ENCODE data around the gene ROR2.

The ROR2 gene

DNA sequence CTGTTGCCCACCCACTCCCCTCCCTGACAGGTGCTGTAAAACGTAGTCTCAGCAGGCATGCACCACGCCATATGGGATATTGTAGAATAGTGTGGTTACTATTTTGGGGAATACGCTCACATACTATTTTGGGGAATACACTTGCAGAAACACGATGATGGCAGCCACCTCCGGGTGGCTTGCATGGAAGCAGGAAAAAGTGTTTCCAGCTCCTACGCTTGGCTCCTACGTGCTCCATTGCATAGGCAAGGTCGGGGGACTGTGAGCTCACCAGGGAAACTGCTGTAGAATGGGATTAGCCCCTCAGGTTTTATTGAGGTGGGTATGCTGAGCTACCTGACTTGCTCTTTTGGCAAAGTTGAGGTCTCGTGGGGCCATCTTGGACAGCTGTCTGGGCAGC lies 366.1 kb downstream of the ROR2 start:
- TF ChIP-seq, protein P1, sequence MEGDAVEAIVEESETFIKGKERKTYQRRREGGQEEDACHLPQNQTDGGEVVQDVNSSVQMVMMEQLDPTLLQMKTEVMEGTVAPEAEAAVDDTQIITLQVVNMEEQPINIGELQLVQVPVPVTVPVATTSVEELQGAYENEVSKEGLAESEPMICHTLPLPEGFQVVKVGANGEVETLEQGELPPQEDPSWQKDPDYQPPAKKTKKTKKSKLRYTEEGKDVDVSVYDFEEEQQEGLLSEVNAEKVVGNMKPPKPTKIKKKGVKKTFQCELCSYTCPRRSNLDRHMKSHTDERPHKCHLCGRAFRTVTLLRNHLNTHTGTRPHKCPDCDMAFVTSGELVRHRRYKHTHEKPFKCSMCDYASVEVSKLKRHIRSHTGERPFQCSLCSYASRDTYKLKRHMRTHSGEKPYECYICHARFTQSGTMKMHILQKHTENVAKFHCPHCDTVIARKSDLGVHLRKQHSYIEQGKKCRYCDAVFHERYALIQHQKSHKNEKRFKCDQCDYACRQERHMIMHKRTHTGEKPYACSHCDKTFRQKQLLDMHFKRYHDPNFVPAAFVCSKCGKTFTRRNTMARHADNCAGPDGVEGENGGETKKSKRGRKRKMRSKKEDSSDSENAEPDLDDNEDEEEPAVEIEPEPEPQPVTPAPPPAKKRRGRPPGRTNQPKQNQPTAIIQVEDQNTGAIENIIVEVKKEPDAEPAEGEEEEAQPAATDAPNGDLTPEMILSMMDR (IDR thresholded peaks at IDR 0.05; ENCODE audit: borderline replicate concordance, insufficient read depth, low read depth, low read length), result no peak
- no peak overlapping the region for H3K4me3 ChIP-seq (ENCODE audit: low read depth, low read length)

DNA sequence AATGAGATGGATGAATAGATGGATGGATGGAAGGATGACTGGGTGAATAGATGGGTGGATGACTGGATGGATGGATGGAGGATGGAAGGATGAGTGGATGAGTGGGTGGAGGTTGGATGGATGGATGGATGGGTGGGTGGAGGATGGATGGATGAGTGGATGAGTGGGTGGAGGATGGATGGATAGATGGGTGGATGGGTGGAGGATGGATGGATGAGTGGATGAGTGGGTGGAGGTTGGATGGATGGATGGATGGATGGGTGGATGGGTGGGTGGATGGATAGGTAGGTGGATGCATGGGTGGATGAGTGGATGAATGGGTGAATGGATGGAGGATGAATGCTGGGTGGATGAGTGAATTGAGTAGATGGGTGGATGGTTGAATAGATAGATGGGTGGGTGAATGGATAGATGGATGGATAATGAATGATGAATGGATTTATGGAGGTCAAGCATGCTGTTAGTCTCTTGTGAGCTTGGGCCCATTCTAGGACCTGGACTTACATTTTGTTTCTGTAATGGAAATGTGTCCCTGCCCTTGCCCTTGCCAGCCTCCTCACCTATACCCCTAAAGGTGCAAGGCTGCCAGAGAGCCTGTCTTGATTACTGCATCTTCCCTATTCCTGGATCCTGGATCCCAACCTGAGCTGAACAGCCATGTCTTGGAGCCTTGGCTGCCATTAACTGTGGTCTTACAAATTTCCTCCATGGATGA lies 366.7 kb downstream of the ROR2 start:
- H3K4me3 ChIP-seq (ENCODE audit: low read depth, low read length), result no peak overlapping the region
- TF ChIP-seq, protein P1 (IDR thresholded peaks at IDR 0.05; ENCODE audit: borderline replicate concordance, insufficient read depth, low read depth, low read length), result no peak

DNA sequence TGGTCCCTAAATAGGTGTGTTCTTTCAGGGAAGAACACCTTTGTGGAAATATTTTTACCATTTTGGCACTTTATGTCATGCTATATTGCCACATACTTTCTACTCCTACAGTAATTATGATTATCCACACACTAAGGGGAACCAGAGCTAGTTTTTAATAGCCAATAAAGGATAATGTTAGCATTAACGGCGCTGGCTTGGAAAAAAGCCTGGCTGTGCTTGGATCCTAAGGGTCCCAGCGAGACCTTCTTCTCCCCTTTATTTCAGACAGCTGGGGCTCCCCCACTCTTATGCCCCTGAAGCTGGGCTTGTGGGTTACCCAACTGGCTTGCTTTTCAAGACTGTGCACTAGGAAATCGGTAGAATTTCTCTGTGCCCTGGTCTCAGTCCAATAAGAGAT lies 367.8 kb downstream of the ROR2 start:
- no peak overlapping the region for H3K4me3 ChIP-seq (ENCODE audit: low read depth, low read length)
- TF ChIP-seq, protein P1 (IDR thresholded peaks at IDR 0.05; ENCODE audit: borderline replicate concordance, insufficient read depth, low read depth, low read length), result no peak

DNA sequence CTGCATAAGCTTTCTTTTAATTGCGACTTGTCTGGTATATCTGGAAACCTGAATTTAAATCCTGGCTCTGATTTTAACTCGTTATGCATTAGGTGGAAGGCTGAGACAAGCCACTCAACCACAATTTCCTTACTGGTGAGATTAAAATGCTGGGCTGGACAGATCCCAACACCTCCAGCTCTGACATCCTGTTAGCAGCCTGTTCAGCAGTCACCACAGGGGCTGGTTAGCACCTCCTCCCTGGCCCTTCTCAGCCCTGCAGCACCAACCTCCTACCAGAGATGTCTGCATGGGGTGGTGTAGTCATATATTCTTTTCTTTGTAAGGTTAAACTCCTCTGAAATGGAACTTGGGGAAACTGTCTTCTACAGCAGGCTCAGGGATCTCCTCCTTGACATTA lies 369.9 kb downstream of the ROR2 start:
- no peak overlapping the region for H3K4me3 ChIP-seq (ENCODE audit: low read depth, low read length)
- TF ChIP-seq, protein P1 (IDR thresholded peaks at IDR 0.05; ENCODE audit: borderline replicate concordance, insufficient read depth, low read depth, low read length), result no peak

DNA sequence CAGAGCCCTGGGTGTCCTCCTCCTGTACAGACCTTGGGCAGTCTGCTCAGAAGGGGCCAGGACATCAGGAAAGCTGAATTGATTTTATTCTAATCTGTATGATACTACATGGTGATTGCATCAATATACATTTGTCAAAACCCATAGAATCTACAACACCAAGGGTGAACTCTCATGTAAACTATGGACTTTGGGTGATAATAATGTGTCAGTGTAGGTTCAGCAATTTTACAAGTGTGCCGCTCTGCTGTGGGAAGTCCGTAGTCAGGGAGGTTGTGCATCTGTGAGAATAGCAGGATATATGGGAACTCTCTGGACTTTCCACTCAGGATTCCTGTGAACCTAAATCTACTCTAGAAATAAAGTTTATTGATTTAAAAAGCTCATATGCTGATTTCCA lies 371.1 kb downstream of the ROR2 start:
- H3K4me3 ChIP-seq (ENCODE audit: low read depth, low read length), result no peak overlapping the region
- TF ChIP-seq, protein P1 (IDR thresholded peaks at IDR 0.05; ENCODE audit: borderline replicate concordance, insufficient read depth, low read depth, low read length), result no peak

DNA sequence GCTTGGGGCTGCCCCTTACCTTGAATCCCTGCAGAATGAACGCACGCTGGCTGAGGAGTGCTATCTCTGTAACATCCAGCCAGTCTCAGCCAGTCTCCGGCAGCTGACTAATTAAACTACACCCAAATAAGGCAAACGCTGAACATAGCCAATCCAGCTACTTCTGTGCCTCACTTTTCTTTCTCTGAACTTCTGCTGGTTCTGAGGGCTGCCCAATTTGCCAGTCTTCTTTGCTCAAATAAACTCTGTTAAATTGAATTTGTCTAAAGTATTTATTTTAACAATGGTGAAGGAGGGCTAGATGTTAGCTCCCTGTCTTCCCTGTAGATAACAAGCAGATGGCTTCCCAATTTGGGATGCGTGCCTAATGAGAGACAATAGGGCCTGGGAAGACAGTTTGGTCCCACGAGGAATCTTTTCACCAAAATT lies 372.4 kb downstream of the ROR2 start:
- TF ChIP-seq, protein P1 (IDR thresholded peaks at IDR 0.05; ENCODE audit: borderline replicate concordance, insufficient read depth, low read depth, low read length), result no peak
- H3K4me3 ChIP-seq (ENCODE audit: low read depth, low read length), result no peak overlapping the region

DNA sequence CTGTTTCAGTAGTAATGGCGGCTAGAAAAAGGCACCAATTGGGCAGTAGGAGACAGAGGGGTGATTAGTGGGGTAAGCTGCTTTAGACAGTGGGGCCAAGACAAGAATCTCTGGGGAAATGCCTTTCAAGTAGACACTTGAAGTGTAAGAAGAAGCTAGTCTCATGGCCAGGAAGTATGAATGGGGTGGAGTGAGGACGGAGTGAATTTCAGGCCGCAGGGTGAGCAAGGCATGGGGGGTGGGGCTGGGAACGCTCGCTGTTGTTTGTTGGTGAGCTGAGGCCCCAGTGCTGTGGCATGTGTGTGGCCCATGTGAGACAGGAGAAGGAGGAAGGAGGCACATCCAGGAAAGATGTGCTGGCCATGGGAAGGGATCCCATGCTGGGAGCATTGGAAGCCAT lies 377.2 kb downstream of the ROR2 start:
- no peak overlapping the region for H3K4me3 ChIP-seq (ENCODE audit: low read depth, low read length)
- TF ChIP-seq, protein P1 (IDR thresholded peaks at IDR 0.05; ENCODE audit: borderline replicate concordance, insufficient read depth, low read depth, low read length), result no peak

All from GM12875 (cell line).